MM.1S (cell line): Measurements from ENCODE around the gene MRTFA.

ENCODE experiments used
- CTCF ChIP-seq: fragments of 300-600 bp; sonication (generic); IDR thresholded peaks from 2 replicates; pipeline ENCODE4 v1.5.1; 2016; ENCODE audit warnings: antibody characterized with exemption, low read length, mixed read lengths
- EZH2 ChIP-seq: fragments of 300-600 bp; sonication (generic); optimal IDR thresholded peaks from 2 replicates; pipeline ENCODE3; 2017; ENCODE audit warnings: low read depth, mild to moderate bottlenecking, antibody characterized with exemption, low read length, mixed read lengths

- TF ChIP-seq CTCF (no peak), EZH2 (no peak)
Observed at GRCh38 chr22:40415531-40416266, 220.8 kb downstream of the MRTFA start.
